ENCODE results near the gene PDE11A. TPM values are rescaled to one million over a fixed set of nuclear protein-coding genes. Genes with fewer than 3 reads are reported as not detected.

PDE11A gene
- total RNA-seq, 4 donors from 2014 or later: 0.85 to 2.3 (median 2.1) TPM; not detected in 1

DNA sequence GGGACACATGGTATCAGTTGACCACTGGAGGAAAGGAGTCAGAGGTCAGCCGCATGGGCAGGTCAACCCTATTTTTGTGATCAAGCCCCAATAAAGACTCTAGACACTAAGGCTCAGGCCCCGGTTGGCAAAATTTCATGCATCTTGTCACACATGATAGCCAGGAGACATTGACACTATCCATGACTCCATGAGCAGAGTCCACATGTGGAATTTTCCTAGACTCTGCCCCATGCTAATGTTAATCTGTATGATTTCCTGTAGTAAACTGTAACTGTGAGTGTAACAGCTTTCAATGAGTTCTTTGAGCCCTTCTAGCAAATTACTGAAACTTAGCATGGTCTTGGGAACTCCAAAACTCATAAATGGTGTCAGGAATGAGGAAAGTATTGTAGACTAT, 192.3 kb downstream of the PDE11A start:
- no peak for DNase-seq
- Histone ChIP-seq H3K27me3 (no peaks in the 10 kb centered on the region), H3K4me1 (no peaks in the 10 kb centered on the region), H3K27ac (no peak overlapping the region), H3K4me3 (no peak overlapping the region), H3K9me3 (no peaks in the 10 kb centered on the region), H3K36me3 (no peaks in the 10 kb centered on the region)
- no peak for TF ChIP-seq POLR2A (IDR thresholded peaks at IDR 0.05)
- TF ChIP-seq, protein P1, sequence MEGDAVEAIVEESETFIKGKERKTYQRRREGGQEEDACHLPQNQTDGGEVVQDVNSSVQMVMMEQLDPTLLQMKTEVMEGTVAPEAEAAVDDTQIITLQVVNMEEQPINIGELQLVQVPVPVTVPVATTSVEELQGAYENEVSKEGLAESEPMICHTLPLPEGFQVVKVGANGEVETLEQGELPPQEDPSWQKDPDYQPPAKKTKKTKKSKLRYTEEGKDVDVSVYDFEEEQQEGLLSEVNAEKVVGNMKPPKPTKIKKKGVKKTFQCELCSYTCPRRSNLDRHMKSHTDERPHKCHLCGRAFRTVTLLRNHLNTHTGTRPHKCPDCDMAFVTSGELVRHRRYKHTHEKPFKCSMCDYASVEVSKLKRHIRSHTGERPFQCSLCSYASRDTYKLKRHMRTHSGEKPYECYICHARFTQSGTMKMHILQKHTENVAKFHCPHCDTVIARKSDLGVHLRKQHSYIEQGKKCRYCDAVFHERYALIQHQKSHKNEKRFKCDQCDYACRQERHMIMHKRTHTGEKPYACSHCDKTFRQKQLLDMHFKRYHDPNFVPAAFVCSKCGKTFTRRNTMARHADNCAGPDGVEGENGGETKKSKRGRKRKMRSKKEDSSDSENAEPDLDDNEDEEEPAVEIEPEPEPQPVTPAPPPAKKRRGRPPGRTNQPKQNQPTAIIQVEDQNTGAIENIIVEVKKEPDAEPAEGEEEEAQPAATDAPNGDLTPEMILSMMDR (IDR thresholded peaks at IDR 0.05): no peak
- intact Hi-C loops (cut with DNase I; ENCODE audit: low total_unique reads): no loop called here

DNA sequence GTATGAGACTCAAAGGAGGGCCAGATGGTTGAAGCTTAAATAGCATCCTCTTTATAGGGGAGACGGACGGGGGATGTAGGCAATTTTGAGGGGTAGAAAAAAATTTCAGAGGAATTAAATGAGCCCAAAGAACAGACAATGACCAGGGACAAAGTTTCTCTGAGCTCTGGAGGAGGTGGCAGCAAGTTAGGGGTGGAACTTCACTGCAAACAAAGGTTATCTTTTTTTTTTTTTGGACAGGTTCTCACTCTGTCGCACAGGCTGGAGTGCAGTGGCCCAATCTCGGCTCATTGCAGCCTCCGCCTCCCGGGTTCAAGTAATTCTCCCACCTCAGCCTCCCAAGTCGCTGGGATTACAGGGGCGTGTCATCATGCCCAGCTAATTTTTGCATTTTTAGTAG, 195.6 kb downstream of the PDE11A start:
- Histone ChIP-seq H3K36me3 (no peaks in the 10 kb centered on the region), H3K27ac (no peak overlapping the region), H3K4me1 (no peaks in the 10 kb centered on the region), H3K9me3 (no peaks in the 10 kb centered on the region), H3K4me3 (no peak overlapping the region), H3K27me3 (no peaks in the 10 kb centered on the region)
- DNase-seq: no peak
- intact Hi-C loops (cut with DNase I; ENCODE audit: low total_unique reads): no loop called here
- TF ChIP-seq, protein P1 (IDR thresholded peaks at IDR 0.05): no peak
- no peak for TF ChIP-seq POLR2A (IDR thresholded peaks at IDR 0.05)

DNA sequence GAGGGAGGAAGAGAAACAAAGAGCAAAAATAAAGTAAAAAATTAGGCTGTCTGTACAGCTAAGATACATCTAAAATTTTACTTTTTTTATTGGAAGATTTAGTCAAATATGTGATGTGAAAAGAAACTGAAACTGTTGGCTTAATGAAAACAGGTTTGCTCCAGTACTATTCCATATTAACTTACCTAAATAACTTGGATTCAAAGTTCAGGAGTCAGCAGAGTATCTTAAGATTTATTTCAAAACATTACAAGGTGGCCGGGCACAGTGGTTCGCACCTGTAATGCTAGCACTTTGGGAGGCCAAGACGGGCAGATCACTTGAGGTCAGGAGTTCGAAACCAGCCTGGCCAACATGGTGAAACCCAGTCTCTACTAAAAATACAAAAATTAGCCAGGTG, 197.9 kb downstream of the PDE11A start:
- TF ChIP-seq, protein P1 (IDR thresholded peaks at IDR 0.05): no peak
- no peak for TF ChIP-seq POLR2A (IDR thresholded peaks at IDR 0.05)
- no peak for DNase-seq

DNA sequence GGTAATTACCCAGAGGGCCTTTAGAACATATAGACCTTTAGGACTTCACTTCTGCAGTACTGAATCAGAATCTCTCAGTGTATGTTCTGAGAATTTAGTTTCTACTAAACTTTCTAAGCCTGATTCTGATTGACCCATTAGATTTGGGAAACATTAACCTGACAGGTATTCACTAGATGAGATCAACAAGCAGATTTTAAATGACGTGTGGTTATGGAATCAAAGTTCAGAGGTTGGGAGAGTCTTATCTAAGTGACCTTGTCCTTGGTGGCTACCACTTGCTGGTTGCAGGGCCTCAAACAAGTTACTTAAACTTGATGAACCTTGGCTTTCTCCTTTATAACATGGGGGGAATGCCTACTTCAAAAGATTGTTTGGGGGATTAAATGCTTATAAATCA, 198.7 kb downstream of the PDE11A start:
- Histone ChIP-seq H3K4me1 (no peaks in the 10 kb centered on the region), H3K4me3 (no peak overlapping the region), H3K27ac (no peak overlapping the region), H3K27me3 (no peaks in the 10 kb centered on the region), H3K9me3 (no peaks in the 10 kb centered on the region), H3K36me3 (no peaks in the 10 kb centered on the region)
- intact Hi-C loops (cut with DNase I; ENCODE audit: low total_unique reads): no loop called here
- no peak for DNase-seq
- no peak for TF ChIP-seq POLR2A (IDR thresholded peaks at IDR 0.05)
- TF ChIP-seq, protein P1 (IDR thresholded peaks at IDR 0.05): no peak

More for the DNA sequence above, 197.9 kb downstream of the PDE11A start:
- intact Hi-C loops (cut with DNase I; ENCODE audit: low total_unique reads): no loop called here
- Histone ChIP-seq H3K4me3 (no peak overlapping the region), H3K27ac (no peak overlapping the region), H3K36me3 (no peaks in the 10 kb centered on the region), H3K4me1 (no peaks in the 10 kb centered on the region), H3K27me3 (no peaks in the 10 kb centered on the region), H3K9me3 (no peaks in the 10 kb centered on the region)

DNA sequence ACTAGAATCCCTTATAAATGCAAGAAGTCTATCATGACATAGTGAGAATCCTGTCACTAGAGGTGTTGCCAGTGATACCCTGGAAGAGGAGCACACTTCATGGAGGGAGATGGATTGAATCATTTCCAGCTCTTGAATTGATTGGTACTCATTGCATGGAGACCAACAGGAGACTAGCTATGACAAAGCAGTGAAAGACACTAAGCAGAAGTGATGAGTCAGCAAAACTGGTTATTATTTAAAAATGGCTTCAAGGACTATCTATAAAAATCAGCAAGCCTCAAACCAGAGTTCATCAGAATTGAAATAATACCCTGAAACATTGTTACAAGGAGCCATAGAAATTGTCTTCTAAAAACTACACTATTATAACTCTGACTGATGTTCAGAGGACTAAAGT, 200.3 kb downstream of the PDE11A start:
- no peak overlapping the region for H3K27ac ChIP-seq
- no peak overlapping the region for H3K4me3 ChIP-seq
- DNase-seq: no peak
- no peaks in the 10 kb centered on the region for H3K9me3 ChIP-seq
- TF ChIP-seq POLR2A (IDR thresholded peaks at IDR 0.05): no peak
- TF ChIP-seq, protein P1 (IDR thresholded peaks at IDR 0.05): no peak
- no peaks in the 10 kb centered on the region for H3K36me3 ChIP-seq
- intact Hi-C loops (cut with DNase I; ENCODE audit: low total_unique reads): no loop called here
- H3K27me3 ChIP-seq: no peaks in the 10 kb centered on the region
- H3K4me1 ChIP-seq: no peaks in the 10 kb centered on the region

Measured in uterus (tissue), 4 donors.